Tibial nerve (tissue), 3 donors: ENCODE results near the gene WDR73.

Experiments
- CTCF ChIP-seq, 5 experiments: fragments of 200-600 bp in 3 of 5; fragments of 450-650 bp in 2 of 5; sonication (generic) in 3 of 5; IDR thresholded peaks; one replicate each; pipeline ENCODE4 v1.5.1; 2016 to 2019; ENCODE audit warnings: antibody characterized with exemption in 5 of 5, mild to moderate bottlenecking in 3 of 5, moderate library complexity in 2 of 5
- POLR2A ChIP-seq, 2 donors: fragments of 450-650 bp; IDR thresholded peaks; one replicate each; pipeline ENCODE4 v1.6.1; 2017; ENCODE audit warnings: antibody characterized with exemption in 2 of 2, mild to moderate bottlenecking in 2 of 2, moderate library complexity in 2 of 2

DNA sequence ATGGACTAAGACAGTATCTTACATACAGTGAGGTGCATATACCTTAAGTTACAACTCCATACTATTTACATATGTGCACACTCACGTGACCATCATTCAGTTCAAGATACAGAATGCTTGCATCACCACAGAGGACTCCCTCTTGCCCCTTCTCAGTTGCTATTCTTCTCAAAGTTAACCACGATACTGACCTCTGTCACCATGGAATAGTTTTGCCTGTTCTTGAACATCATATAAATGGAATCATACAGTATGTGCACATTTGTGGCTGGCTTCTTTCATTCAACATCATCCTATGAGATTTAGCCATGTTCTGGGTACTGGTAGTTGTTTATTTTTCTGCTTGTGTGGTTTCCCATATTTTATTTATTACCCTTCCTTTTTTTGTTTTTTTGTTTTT is 63.7 kb downstream of the WDR73 start:
- TF ChIP-seq CTCF (IDR thresholded peaks at IDR 0.05) (no peak), POLR2A (IDR thresholded peaks at IDR 0.05) (no peak)
